ENCODE results near the gene TLE5. TPM values are rescaled to one million over a fixed set of nuclear protein-coding genes. Genes with fewer than 3 reads are reported as not detected.

The TLE5 gene
- total and polyA plus RNA-seq, 9 of the 15 experiments (the other 6 are each of a cell fraction or from before 2014, with no cell fraction given), result 2.0 to 347 (median 235) TPM

- TF ChIP-seq CTCF (IDR thresholded peaks at IDR 0.05 in 2 of 3, conservative IDR thresholded peaks at IDR 0.05 in 1 of 3; ENCODE audit: insufficient read depth in 2 of 3, low read depth in 1 of 3, low read length in 3 of 3) (peak; percentile 25 to 38 (median 33); a peak in 4 of 6 replicates), HDAC1 (IDR thresholded peaks at IDR 0.05) (no peak), ATF3 (IDR thresholded peaks at IDR 0.05) (peak; percentile 55; the same call in 1 of the 2 replicates), ATF3 (CRISPR knock-in tag; conservative IDR thresholded peaks at IDR 0.05) (no peak), ZFX (CRISPR knock-in tag; IDR thresholded peaks at IDR 0.05) (peak; percentile 59), GTF2B (IDR thresholded peaks at IDR 0.05; ENCODE audit: extremely low read depth, insufficient read length) (no peak)
Measured at GRCh38 chr19:3039641-3040077, 22.6 kb downstream of the TLE5 start (continued).

- no peak overlapping the region for H3K4me3 ChIP-seq
- DNase-seq (ENCODE audit: extremely low read depth in 1 of 4, low spot score in 3 of 4), result no peak
- H3K4me2 ChIP-seq (ENCODE audit: insufficient read depth, low read length), result no peak overlapping the region
- H2AFZ ChIP-seq (ENCODE audit: low read depth, low read length), result peak overlapping the region; percentile 51; the same call in 1 of the 2 replicates
- 74% methylated on average over 5 of the region's 5 CpGs for WGBS (ENCODE audit: insufficient coverage, low coverage, missing lambda C conversion rate)
- CTCF ChIA-PET (ENCODE audit: low intra/inter-chr PET ratio), result no interaction called here
- H3K36me3 ChIP-seq (ENCODE audit: control insufficient read depth, insufficient read depth, low read length), result no peaks in the 10 kb centered on the region
- in situ Hi-C loops (cut with MboI) (no loop called here), intact Hi-C loops (cut with micrococcal nuclease) (loop anchor here (5.0 kb wide), 1 partner anchor 33 kb away; no protein-coding TSS in a partner anchor)
- no peak for ATAC-seq
- H3K9me1 ChIP-seq (ENCODE audit: control insufficient read depth, insufficient read depth, low read length), result no peaks in the 10 kb centered on the region
- H3K9ac ChIP-seq (ENCODE audit: insufficient read depth in 1 of 2, low read depth in 2 of 2, low read length in 2 of 2), result peak overlapping the region in 1 of 2 experiments; percentile 38; a peak in 1 of 4 replicates
- BruUV-seq (replicated peaks), result no TSS peak
- POLR2A ChIA-PET, result interaction anchor here (0.6 to 1.8 kb wide), 4 partner anchors 14 to 57 kb away, joined by 3 to 6 read pairs (median 4); no protein-coding TSS in a partner anchor
- H4K20me1 ChIP-seq (replicated peaks; ENCODE audit: control insufficient read depth, insufficient read depth, low read length), result no peaks in the 10 kb centered on the region
- H3K4me1 ChIP-seq (replicated peaks in 1 of 2; ENCODE audit: control insufficient read depth in 2 of 2, insufficient read depth in 2 of 2, low read length in 2 of 2), result peaks cover 40 to 56% of the 10 kb centered on the region in 2 experiments
- peak overlapping the region; percentile 10; the same call in 1 of the 3 replicates for H3K27ac ChIP-seq (ENCODE audit: extremely low read depth, low read depth, low read length)
- no peaks in the 10 kb centered on the region for H3K9me3 ChIP-seq (replicated peaks; ENCODE audit: control insufficient read depth, insufficient read depth, low read depth, low read length)
- FAIRE-seq, result no peak
- no peaks in the 10 kb centered on the region for H3K27me3 ChIP-seq (ENCODE audit: control insufficient read depth in 2 of 2, insufficient read depth in 2 of 2, low read length in 2 of 2)
- H3K79me2 ChIP-seq (ENCODE audit: control insufficient read depth, insufficient read depth, low read length), result peaks cover 7% of the 10 kb centered on the region; the same call in 1 of the 3 replicates
- peak; percentile 54; the same call in 1 of the 2 replicates for TF ChIP-seq PHF21A (IDR thresholded peaks at IDR 0.05; ENCODE audit: borderline replicate concordance, low read depth)
- TF ChIP-seq KAT7 (CRISPR knock-in tag; IDR thresholded peaks at IDR 0.05; ENCODE audit: borderline replicate concordance), result no peak
- TF ChIP-seq ZNF12 (CRISPR knock-in tag; IDR thresholded peaks at IDR 0.05), result no peak
- no peak for TF ChIP-seq ZNF408 (CRISPR knock-in tag; IDR thresholded peaks at IDR 0.05; ENCODE audit: low read depth)
- no peak for TF ChIP-seq GABPB2 (CRISPR knock-in tag; conservative IDR thresholded peaks at IDR 0.05)
- TF ChIP-seq NFIC (IDR thresholded peaks at IDR 0.05), result no peak
- TF ChIP-seq ZBTB26 (CRISPR knock-in tag; IDR thresholded peaks at IDR 0.05), result no peak
- TF ChIP-seq DIDO1 (tag; IDR thresholded peaks at IDR 0.05; ENCODE audit: low read depth), result no peak
- no peak for TF ChIP-seq MLX (CRISPR knock-in tag; conservative IDR thresholded peaks at IDR 0.05)
Measured at GRCh38 chr19:3039125-3039524, 23.2 kb downstream of the TLE5 start.

Measured in K562 (cell line).